Osteoblast (primary cell): ENCODE results near the gene ME3. TPM values are rescaled to one million over a fixed set of nuclear protein-coding genes. Genes with fewer than 3 reads are reported as not detected.
A peak's percentile ranks its signal among the peaks of the same experiment; 100 is the strongest.

Experiments
- DNase-seq: peaks from one replicate; pipeline ENCODE4 v3.0.0; 2011; ENCODE audit warnings: low spot score, mixed read lengths; ENCODE audit not compliant: insufficient read length; ENCODE audit errors: missing footprints
- H2AFZ ChIP-seq: 2 replicates; pipeline ENCODE4 v1.6.0; 2011; ENCODE audit warnings: mild to moderate bottlenecking, low read length
- H3K27ac ChIP-seq: 2 replicates; pipeline ENCODE4 v1.5.1; 2011; ENCODE audit warnings: mild to moderate bottlenecking, low read depth, low read length, moderate library complexity
- H3K27me3 ChIP-seq: 2 replicates; pipeline ENCODE4 v1.6.0; 2012; ENCODE audit warnings: mild to moderate bottlenecking, control low read depth, inconsistent platforms, low read length, moderate library complexity; ENCODE audit not compliant: insufficient read depth
- H3K36me3 ChIP-seq: 2 replicates; pipeline ENCODE4 v1.5.1; 2011; ENCODE audit warnings: mild to moderate bottlenecking, low read length, control low read depth, moderate library complexity; ENCODE audit not compliant: insufficient read depth
- H3K4me1 ChIP-seq: 2 replicates; pipeline ENCODE4 v1.5.1; 2011; ENCODE audit warnings: mild to moderate bottlenecking, low read length, control low read depth, moderate library complexity; ENCODE audit not compliant: insufficient read depth
- H3K4me2 ChIP-seq: 2 replicates; pipeline ENCODE4 v1.6.0; 2011; ENCODE audit warnings: mild to moderate bottlenecking, low read length; ENCODE audit not compliant: insufficient read depth
- H3K4me3 ChIP-seq: fragments of 200-600 bp; sonication (generic); 3 replicates; pipeline ENCODE4 v1.5.1; 2012; ENCODE audit warnings: mild to moderate bottlenecking, low read length, inconsistent platforms; ENCODE audit not compliant: insufficient read depth
- H3K79me2 ChIP-seq: 2 replicates; pipeline ENCODE4 v1.6.0; 2012; ENCODE audit warnings: mild to moderate bottlenecking, low read length, control low read depth, inconsistent platforms; ENCODE audit not compliant: insufficient read depth
- H3K9me3 ChIP-seq: 2 replicates; pipeline ENCODE4 v1.5.1; 2011; ENCODE audit warnings: low read depth, low read length, control low read depth
- H4K20me1 ChIP-seq: 2 replicates; pipeline ENCODE4 v1.6.0; 2012; ENCODE audit warnings: mild to moderate bottlenecking, low read length, control low read depth; ENCODE audit not compliant: insufficient read depth
- total RNA-seq: library from RNA; depleted of rRNA; stranded (reverse); fragments of >200 nt; gene quantifications from 2 replicates; pipeline ENCODE4 v1.2.3, GENCODE V29; 2012
- TF ChIP-seq, protein P1 (sequence below): IDR thresholded peaks from 2 replicates; pipeline ENCODE4 v1.5.1; 2011; ENCODE audit warnings: mild to moderate bottlenecking, low read depth, low read length, moderate library complexity; ENCODE audit errors: extremely low read depth

The ME3 gene
- total RNA-seq, 1 donor: 70.9 TPM

DNA sequence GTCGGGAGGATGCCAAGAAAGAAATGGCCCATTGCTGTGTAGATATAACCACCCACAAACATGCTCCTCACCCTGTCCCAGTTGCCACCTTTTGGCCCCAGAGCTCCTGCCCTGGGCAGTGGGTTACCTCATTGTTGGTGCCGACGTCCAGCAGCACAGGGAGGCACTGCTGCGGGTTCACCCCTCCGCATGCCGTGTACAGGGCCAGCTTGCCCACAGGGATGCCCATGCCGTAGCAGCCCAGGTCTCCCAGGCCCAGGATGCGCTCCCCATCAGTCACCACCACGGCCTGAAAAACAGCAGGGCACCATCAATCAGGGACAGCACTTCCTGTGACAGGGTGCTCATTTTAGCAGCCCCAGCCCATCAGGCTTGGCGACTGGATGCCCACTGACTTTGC, 174.6 kb downstream of the ME3 start:
- Histone ChIP-seq H3K27me3 (no peaks in the 10 kb centered on the region), H3K4me3 (no peak overlapping the region), H3K36me3 (no peaks in the 10 kb centered on the region), H2AFZ (no peak overlapping the region), H3K79me2 (no peaks in the 10 kb centered on the region), H3K27ac (peak overlapping the region; percentile 37), H3K9me3 (no peaks in the 10 kb centered on the region), H4K20me1 (no peaks in the 10 kb centered on the region), H3K4me2 (peak overlapping the region; percentile 44), H3K4me1 (peaks cover 12% of the 10 kb centered on the region)
- TF ChIP-seq, protein P1, sequence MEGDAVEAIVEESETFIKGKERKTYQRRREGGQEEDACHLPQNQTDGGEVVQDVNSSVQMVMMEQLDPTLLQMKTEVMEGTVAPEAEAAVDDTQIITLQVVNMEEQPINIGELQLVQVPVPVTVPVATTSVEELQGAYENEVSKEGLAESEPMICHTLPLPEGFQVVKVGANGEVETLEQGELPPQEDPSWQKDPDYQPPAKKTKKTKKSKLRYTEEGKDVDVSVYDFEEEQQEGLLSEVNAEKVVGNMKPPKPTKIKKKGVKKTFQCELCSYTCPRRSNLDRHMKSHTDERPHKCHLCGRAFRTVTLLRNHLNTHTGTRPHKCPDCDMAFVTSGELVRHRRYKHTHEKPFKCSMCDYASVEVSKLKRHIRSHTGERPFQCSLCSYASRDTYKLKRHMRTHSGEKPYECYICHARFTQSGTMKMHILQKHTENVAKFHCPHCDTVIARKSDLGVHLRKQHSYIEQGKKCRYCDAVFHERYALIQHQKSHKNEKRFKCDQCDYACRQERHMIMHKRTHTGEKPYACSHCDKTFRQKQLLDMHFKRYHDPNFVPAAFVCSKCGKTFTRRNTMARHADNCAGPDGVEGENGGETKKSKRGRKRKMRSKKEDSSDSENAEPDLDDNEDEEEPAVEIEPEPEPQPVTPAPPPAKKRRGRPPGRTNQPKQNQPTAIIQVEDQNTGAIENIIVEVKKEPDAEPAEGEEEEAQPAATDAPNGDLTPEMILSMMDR: no peak
- DNase-seq: no peak

DNA sequence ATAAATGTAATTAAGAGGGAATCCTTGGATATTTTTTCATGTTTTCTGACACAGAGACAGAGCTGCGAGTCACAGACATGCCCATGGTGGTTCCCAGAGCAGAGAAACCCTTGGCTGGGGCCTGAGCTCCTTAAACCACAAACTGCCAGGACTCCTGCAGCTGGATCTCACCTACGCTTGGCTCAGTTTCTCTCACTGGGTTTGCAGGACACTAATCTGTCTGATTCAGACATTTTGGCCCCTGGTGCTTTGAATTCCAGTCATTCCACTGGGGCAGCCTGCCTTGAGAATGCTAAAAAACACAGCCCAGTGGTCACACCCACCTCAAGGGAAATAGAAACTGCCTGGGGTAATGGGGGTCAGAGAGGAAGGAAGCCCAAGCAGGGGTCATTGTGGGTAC, 175.1 kb downstream of the ME3 start:
- H3K79me2 ChIP-seq: no peaks in the 10 kb centered on the region
- peaks cover 12% of the 10 kb centered on the region for H3K4me1 ChIP-seq
- H3K27me3 ChIP-seq: no peaks in the 10 kb centered on the region
- H4K20me1 ChIP-seq: no peaks in the 10 kb centered on the region
- H3K36me3 ChIP-seq: no peaks in the 10 kb centered on the region
- TF ChIP-seq, protein P1: no peak
- H2AFZ ChIP-seq: peak overlapping the region; percentile 11
- H3K27ac ChIP-seq: peak overlapping the region; percentile 37
- H3K9me3 ChIP-seq: no peaks in the 10 kb centered on the region
- H3K4me2 ChIP-seq: peak overlapping the region; percentile 44
- H3K4me3 ChIP-seq: no peak overlapping the region
- peak; percentile 85 for DNase-seq

DNA sequence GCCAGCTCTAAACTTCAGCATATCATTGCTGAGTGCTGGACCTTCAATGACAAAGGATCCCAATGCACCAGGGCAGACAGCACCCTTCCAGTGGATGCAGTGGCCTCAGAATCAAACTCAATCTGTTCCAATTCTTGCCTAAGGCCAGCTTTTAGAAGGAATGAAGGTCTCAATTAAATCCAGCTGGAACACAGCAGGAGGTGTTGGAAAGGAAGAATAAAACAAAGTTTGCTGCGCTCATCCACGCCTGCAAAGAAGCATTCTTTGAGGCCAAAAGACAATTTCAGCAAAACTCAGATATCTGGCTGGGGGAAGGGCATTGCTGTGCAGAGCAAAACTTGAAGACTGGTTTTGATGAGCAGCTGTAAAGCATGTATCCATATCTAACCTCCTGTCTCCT, 177.1 kb downstream of the ME3 start:
- Histone ChIP-seq H3K9me3 (no peaks in the 10 kb centered on the region), H3K4me1 (peaks cover 12% of the 10 kb centered on the region), H3K4me3 (no peak overlapping the region), H3K4me2 (no peak overlapping the region), H3K79me2 (no peaks in the 10 kb centered on the region), H2AFZ (no peak overlapping the region), H4K20me1 (no peaks in the 10 kb centered on the region), H3K36me3 (no peaks in the 10 kb centered on the region), H3K27me3 (no peaks in the 10 kb centered on the region), H3K27ac (no peak overlapping the region)
- TF ChIP-seq, protein P1: no peak
- no peak for DNase-seq

DNA sequence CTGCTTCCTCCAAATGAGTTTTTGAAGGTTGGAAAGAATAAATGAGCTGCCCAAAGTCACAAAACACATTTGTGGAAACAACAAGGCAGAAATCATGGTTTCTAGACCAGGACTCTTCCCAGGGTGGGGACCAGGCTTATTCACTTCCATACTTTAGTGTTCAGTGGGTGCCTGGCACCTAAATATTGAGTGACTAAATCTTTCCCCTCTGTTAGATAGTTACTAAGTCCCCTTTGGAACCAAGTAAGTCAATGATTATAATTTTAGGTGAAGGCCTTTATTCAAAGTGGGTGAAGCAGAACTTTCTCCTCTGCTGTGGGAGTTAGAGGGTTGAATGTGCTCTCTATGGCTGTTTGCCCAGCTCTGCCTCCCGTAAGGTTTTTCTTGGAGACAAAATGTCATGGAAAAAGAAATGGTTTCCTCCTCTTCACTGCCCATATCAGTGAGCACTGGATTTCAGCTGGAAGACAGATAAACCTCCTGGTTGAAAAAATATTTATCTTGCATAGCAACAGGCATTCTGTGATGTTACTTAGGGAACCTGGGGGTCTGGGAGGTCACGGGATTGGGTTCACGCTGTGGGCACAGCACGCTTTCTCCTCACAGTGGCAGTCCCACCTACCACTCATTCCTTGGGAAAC, 179.9 kb downstream of the ME3 start:
- no peak for DNase-seq

More for the DNA sequence above, 179.9 kb downstream of the ME3 start:
- Histone ChIP-seq H4K20me1 (no peaks in the 10 kb centered on the region), H3K9me3 (no peaks in the 10 kb centered on the region), H2AFZ (no peak overlapping the region), H3K4me1 (peaks cover 6% of the 10 kb centered on the region), H3K4me2 (no peak overlapping the region), H3K79me2 (no peaks in the 10 kb centered on the region), H3K36me3 (no peaks in the 10 kb centered on the region), H3K27ac (no peak overlapping the region), H3K4me3 (no peak overlapping the region), H3K27me3 (no peaks in the 10 kb centered on the region)
- TF ChIP-seq, protein P1: no peak
